ENCODE data around the gene SLC38A8.
A peak's percentile ranks its signal among the peaks of the same experiment; 100 is the strongest.

Gene SLC38A8

DNA sequence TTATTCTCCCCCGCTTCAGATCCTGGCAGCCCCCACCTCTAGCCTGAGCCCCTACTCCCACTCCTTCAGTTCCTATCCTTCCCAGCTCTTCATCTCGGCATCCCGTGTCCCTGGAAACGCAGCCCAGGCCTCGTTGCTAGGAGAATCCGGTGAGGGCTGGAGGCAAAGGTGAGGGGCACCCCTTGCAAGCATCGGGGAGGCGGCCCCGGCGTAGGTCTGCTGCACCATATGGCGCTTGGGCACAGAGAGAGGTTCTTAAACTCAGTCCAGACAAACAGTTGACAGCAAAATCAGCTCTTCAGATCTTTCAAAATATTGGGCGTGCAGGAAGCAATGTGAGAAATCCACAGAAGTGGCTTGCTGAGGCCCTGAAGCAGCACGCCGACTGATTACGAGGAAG is 15.0 kb downstream of the SLC38A8 start:
- DNase-seq, result no peak

DNA sequence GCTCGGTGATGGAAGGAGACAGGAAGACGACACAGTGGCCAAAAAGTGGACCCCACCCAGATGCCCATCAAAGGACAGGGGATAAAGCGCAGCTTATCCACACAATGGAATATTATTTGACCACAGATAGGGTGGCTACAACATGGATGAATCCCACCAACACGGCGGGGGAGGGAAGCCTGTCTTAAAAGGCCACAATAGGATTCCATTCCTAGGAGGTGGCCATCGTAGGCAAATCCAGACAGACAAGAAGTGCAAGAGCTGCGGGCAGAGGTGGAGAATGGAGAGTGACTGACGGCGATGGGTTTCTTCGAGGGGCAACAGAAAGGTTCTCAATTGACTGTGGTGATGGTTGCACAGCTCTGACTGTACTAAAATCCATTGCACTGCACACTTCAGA is 16.0 kb downstream of the SLC38A8 start:
- no peak for DNase-seq

- no peak for DNase-seq
Observed at GRCh38 chr16:84024854-84025253, 17.7 kb downstream of the SLC38A8 start.

- DNase-seq, result no peak
Observed at GRCh38 chr16:84022644-84023043, 20.0 kb downstream of the SLC38A8 start.

DNA sequence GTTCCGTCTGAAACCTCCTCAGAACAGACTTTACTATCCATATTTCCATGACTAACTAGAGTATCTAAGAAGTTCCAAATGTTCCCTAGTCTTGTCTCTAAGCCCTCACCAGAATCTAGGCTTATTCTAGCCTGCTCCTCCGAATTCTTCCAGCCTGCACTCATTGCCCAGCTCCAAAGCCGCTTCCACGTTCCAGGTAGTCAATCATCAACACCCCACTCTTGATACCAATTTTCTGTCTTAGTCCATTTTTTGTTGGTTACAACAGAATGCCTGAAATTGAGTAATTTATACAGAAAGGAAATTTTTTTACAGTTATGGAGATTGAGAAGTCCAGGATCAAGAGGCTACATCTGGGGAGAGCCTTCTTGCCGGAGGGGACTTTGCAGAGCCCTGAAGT is 21.1 kb downstream of the SLC38A8 start:
- DNase-seq, result no peak

DNA sequence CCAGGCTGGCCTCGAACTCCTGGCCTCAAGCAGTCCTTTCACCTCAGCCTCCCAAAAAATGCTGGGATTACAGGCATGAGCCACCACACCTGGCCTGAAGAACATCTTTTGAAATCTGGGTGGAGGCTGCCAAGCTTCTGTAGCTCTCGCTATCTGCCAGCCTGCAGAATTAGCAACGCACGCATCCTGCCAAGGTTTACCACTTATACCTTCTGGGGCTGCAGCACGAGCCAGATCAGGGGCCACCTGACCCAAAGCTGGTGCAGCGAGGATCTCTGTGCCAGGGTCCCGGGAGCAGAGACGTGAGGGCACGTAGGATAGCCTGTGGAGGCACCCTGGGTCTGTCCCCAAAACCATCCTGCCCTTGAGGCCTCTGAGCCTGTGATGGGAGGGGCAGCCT is 22.2 kb downstream of the SLC38A8 start:
- no peak for DNase-seq

GRCh38 chr16:84018710-84019109 is 23.9 kb downstream of the SLC38A8 start:
- no peak for DNase-seq

DNA sequence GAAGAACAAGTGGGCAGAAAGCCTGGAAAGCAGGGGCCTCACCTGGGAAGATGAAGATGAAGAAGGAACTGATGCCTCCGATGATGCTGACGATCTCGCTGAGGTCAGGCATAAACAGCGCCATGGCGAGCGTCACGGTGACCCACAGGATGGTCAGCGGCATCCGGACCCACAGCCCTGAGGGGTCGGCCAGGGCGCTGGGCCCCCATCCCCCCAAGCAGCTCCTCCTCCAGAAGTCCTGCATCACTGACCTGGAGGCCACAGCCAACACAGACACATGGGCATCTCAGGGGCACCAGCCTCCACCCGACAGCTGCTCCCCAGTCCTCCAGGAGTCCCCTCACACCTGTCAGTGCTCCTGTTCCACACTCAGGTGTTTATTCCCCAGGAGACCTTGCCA is 26.1 kb downstream of the SLC38A8 start:
- DNase-seq, result no peak

GRCh38 chr16:84015399-84015798 is 27.2 kb downstream of the SLC38A8 start:
- DNase-seq, result no peak

DNA sequence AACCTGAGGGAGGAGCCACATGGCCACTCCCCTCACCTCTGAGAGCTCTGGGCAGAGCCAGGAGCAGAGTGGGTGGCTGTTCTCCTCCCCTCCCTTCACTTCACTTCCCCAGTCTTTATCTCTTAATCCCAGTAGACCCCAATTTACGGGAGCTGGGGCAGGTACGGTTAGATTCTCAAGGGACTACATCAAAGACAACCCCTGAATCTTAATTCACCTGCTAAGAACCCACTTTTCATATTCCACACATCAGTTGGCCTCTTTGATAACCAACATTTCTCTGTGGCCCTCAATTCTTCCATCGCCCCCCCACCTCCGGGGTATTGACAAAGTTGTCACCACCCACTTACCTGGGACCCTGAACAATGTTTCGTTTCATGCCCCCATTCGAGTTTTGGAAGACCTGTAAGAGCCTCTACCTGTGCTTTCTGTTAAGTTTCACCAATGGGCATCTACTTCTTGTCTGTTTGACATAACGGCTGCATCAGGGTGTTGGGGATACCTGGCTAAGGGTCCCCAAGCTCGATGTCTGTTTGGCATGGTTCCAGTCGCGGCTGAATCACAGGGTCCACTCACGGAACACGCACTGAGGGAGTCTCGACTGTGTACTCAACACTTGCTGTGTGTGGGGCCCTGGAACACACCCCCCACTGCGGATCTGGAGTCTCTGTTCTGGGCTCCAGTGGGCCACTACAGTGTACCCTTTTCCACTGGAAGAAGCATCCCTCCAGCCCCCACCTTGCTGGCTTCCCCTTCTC is 27.8 kb downstream of the SLC38A8 start:
- no peak for DNase-seq

DNA sequence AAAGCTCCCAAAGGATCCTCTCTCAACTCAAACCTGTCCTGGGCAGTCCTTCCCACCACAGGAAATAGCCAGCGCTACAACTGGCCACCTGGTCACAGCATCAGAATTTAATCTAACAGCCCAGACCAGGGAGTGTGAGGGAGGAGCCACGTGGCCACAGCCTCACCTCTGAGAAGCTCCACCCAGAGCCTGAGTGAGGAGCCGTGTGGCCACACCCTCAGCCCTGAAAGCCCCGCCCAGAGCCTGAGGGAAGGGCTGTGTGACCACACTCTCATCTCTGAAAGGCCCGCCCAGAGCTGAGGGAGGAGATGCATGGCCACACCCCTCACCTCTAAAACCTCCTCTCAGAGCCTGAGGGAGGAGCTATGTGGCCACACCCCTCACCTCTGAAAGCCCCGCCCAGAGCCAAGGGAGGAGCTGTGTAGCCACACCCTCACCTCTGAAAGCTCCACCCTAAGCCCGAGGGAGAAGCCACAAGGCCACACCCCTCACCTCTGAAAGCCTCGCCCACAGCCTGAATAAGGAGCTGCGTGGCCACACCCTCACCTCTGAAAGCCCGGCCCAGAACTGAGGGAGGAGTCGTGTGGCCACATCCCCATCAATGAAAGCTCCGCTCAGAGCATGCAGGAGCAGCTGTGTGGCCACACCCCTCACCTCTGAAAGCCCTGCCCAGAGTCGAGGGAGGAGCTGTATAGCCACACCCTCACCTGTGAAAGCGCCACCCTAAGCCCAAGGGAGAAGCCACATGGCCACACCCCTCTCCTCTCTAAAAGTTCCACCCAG is 28.6 kb downstream of the SLC38A8 start:
- peak; percentile 90 for DNase-seq

DNA sequence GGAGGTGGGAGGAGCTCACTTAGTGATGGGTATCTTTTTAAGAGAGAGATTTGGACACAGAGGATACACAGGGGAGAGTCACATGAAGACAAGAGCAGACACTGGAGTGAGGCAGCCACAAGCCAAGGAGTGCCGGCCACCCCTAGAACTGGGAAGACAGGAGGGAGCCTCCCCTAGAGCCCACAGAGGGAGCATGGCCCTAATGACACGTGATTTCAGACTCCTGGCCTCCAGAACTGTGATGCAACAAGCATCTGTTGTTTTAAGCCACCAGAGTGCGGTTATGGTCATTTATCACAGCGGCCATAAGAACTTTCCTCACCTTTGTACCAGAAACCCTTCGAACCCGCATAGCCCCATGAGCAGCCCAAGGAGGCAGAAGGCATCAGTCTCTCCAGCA is 33.3 kb downstream of the SLC38A8 start:
- DNase-seq, result no peak

- DNase-seq, result no peak
Observed at GRCh38 chr16:84007965-84008364, 34.6 kb downstream of the SLC38A8 start.

GRCh38 chr16:84007520-84007919 is 35.1 kb downstream of the SLC38A8 start:
- DNase-seq, result no peak

DNA sequence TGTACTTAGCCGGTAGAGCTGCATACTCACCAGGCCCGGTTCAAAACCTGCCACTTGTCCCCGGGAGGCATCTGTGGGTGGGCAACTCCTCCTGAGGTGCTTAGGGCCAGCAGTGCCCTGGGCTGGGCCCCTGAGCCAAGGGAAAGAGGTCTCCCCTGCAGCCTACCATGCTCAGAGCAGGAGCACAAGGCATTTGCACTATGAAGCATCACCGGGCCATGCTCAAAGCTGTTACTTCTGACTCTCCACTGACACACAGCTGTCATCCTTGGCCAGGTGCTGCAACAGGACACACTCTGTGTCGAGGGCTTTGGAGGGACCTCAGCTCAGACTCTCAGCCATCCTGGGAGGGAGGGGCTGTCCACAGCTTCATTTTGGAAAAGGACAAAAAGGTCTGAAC is 37.2 kb downstream of the SLC38A8 start:
- no peak for DNase-seq

DNA sequence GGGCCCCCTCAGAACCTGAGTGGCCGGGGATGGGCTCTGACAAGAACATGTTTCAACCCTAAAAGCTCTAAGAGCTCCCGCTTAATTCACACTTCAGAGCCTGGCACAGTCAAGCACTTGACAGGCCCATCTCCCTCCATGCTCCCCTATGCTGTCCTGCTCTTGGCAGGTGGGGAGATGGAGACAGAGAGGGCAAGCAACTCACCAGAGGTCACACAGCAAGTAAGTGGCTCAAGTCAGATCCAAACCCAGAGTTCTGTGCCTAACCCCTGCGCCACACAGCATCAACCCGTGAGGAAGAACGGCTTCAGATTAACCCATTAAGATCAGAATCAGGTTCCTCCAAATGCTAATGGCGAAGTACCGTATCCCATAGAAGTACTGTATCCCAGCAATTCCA is 38.2 kb downstream of the SLC38A8 start:
- no peak for DNase-seq

DNA sequence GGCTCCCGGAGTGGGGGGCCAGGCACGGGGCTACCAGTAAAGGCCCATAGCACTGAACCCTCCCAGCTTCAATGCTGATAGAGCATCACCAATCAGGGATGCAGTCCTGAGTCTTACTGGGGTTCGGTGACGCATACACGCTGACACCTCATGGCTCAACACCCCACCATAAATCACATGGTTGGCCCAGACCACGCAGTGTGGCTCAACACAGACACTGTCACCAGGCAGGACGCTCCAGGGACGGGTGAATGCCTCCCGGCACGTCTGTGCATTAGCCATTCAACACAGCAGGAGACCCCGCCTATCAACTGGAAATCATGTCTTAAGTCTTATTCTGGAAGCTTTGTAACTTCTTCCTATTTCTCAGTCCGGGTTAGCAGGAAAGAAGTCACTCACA is 39.6 kb downstream of the SLC38A8 start:
- DNase-seq, result no peak

DNA sequence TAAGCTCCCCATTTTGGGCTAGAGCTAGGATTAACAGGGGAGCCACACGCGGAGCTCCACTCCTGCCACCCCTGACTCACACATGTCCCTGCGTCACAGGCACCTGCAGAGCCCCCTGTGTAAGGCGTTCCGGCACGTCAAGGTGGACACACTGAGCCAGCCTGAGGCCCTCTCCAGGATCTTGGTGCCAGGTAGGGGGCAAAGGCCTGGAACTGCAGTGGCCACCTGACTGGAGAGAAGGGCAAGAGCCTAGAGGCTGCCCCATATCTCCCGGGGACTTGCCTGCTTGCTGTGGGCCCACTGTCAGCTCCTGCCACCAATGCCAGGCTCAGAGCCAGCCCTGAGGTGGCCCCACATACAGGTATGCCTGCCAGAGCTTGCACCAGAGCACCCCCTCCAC is 40.9 kb downstream of the SLC38A8 start:
- DNase-seq, result no peak

- DNase-seq, result no peak
Observed at GRCh38 chr16:84000989-84001642, 41.5 kb downstream of the SLC38A8 start.

DNA sequence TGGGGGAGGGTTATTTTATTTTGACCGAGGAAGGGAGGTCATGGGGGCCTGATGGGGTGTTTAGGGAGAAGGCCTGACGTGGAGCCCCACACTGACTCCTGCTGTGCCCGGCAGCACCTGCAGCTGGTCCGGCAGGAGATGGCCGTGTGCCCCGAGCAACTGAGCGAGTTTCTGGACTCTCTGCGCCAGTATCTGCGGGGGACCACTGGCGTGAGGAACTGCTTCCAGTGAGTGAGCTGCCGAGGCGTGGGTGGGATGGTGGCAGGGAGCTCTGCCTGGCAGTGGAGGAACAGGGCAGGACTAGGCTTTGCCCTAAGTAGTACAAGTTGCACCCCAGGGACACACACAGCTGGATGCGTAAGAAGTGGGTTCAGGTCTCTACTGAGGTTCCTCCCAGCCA is 44.5 kb downstream of the SLC38A8 start:
- DNase-seq, result no peak

GRCh38 chr16:83996481-83997252 is 45.9 kb downstream of the SLC38A8 start:
- no peak for DNase-seq

DNA sequence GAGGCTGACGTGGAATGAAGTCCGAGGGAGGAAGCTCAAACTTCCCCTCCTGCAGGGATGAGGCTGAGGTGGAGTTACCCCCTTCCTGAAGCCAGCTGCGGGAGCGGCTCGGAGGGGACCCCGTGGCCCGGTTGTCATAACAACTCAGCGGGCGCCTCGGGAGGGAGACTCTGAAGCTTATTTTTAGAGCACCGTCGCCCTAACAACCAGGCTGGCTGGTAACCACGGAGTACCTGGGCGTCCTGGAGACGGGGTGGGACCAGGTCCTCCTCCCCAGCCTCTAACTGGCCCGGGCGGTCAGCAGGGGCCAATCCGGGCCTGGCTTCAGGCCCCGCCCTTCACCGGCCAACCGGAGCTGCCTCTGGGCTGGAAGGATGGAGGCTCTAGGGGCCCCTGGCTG is 46.8 kb downstream of the SLC38A8 start:
- DNase-seq, result peak; percentile 75

DNA sequence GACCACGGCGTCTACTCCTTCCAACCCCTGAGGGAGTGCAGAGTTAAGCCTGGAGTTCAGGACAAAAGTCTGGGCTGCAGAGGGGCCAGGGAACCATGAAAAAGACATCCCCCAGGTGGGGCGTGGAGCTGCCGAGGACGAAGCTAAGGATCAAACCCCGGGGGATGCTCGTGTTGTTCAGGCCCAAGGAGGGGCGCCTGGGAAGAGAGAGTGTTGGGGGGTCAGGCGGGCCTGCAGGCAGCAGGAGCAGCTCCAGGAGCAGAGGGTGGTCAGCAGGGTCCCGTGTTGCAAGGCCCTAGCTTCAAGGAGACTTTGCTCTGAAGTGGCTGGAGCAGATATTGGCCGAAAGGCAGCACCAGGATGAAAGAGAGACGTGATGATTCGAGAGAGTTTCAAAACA is 47.9 kb downstream of the SLC38A8 start:
- no peak for DNase-seq
